MCF 10A (cell line): ENCODE data around the gene HS3ST1. TPM values are rescaled to one million over a fixed set of nuclear protein-coding genes. Genes with fewer than 3 reads are reported as not detected.

Source experiments
- BruUV-seq: library from RNA; stranded (reverse); fragments of 400-500 nt; replicated peaks from 2 replicates; lab custom pipeline; 2021; lab: Mats Ljungman, UMichigan
- CTCF ChIA-PET: fragments of 300-600 bp; sonication (Branson Sonifier 250); formaldehyde crosslinking; extraction: SDS; loops from one replicate; lab custom pipeline; 2021; ENCODE audit warnings: antibody characterized with exemption, inconsistent platforms; lab: Yijun Ruan, JAX
- POLR2A ChIA-PET: fragments of 300-600, 350-650 bp; sonication (Branson Sonifier 250); formaldehyde crosslinking; extraction: SDS; loops from one replicate; lab custom pipeline; 2020; ENCODE audit warnings: antibody characterized with exemption, inconsistent platforms; lab: Yijun Ruan, JAX
- DNase-seq: peaks from one replicate; pipeline ENCODE4 v3.0.0-alpha.2; 2018; ENCODE audit not compliant: unreplicated experiment
- H3K27ac Mint-ChIP-seq: one replicate; pipeline ENCODE4 v1.8.0; 2022; ENCODE audit warnings: mild to moderate bottlenecking, low read depth, mixed read lengths; ENCODE audit not compliant: unreplicated experiment
- H3K27me3 Mint-ChIP-seq: one replicate; pipeline ENCODE4 v1.8.0; 2022; ENCODE audit warnings: mixed read lengths; ENCODE audit not compliant: insufficient read depth, unreplicated experiment
- H3K36me3 Mint-ChIP-seq: one replicate; pipeline ENCODE4 v1.8.0; 2022; ENCODE audit warnings: mild to moderate bottlenecking, moderate library complexity, mixed read lengths; ENCODE audit not compliant: insufficient read depth, unreplicated experiment
- H3K4me1 Mint-ChIP-seq: one replicate; pipeline ENCODE4 v1.8.0; 2022; ENCODE audit warnings: mixed read lengths; ENCODE audit not compliant: insufficient read depth, unreplicated experiment
- H3K4me3 Mint-ChIP-seq: one replicate; pipeline ENCODE4 v1.8.0; 2022; ENCODE audit warnings: mild to moderate bottlenecking, moderate library complexity, mixed read lengths; ENCODE audit not compliant: unreplicated experiment
- H3K9me3 Mint-ChIP-seq: one replicate; pipeline ENCODE4 v1.8.0; 2022; ENCODE audit warnings: mixed read lengths; ENCODE audit not compliant: unreplicated experiment
- intact Hi-C: fragments of 100-400 bp; cut with micrococcal nuclease; formaldehyde crosslinking; loops from 2 replicates; pipeline ENCODE4 v1.14.1; 2022
- total RNA-seq: library from RNA; stranded (reverse); gene quantifications from 2 replicates; pipeline ENCODE4 v1.2.3, GENCODE V29; 2022
- TF ChIP-seq, protein P1 (sequence below): fragments of 200-600 bp; IDR thresholded peaks from one replicate; pipeline ENCODE4 v1.8.0; 2022; ENCODE audit warnings: antibody characterized with exemption, mild to moderate bottlenecking; ENCODE audit not compliant: unreplicated experiment

The HS3ST1 gene
- total RNA-seq, 1 experiment from 2014 or later = 0.21 TPM

DNA sequence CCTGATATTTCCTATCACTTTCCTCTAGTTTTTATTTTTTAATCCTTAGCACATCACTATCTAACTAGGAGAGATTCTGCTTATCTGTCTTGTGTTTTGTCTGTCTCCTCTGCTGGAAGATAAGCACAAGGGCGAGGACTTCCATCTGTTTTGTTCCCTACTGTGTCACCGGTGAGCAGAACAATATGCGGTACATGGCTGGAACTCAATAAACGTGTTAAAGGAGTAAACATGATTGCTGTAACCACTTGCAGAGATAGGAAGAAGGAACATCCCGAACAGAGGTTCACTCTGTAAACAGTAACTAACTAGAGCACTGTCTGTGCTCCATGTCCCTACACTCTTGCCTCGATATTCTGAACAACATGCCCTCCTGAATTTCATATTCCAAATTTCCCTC, 5.2 kb downstream of the HS3ST1 start:
- ChIA-PET POLR2A (interaction anchor here (0.6 to 1.1 kb wide), 2 partner anchors 29 to 38 kb away, joined by 3 read pairs; no protein-coding TSS in a partner anchor), CTCF (interaction anchor here (0.6 to 2.1 kb wide), 11 partner anchors 8 to 1216 kb away, joined by 3 to 11 read pairs (median 5); no protein-coding TSS in a partner anchor)
- Mint-ChIP-seq H3K36me3 (no peaks in the 10 kb centered on the region), H3K9me3 (no peaks in the 10 kb centered on the region), H3K27ac (no peak overlapping the region), H3K4me3 (no peak overlapping the region), H3K4me1 (peaks cover 6% of the 10 kb centered on the region), H3K27me3 (peaks cover 11% of the 10 kb centered on the region)
- TF ChIP-seq, protein P1, sequence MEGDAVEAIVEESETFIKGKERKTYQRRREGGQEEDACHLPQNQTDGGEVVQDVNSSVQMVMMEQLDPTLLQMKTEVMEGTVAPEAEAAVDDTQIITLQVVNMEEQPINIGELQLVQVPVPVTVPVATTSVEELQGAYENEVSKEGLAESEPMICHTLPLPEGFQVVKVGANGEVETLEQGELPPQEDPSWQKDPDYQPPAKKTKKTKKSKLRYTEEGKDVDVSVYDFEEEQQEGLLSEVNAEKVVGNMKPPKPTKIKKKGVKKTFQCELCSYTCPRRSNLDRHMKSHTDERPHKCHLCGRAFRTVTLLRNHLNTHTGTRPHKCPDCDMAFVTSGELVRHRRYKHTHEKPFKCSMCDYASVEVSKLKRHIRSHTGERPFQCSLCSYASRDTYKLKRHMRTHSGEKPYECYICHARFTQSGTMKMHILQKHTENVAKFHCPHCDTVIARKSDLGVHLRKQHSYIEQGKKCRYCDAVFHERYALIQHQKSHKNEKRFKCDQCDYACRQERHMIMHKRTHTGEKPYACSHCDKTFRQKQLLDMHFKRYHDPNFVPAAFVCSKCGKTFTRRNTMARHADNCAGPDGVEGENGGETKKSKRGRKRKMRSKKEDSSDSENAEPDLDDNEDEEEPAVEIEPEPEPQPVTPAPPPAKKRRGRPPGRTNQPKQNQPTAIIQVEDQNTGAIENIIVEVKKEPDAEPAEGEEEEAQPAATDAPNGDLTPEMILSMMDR = no peak
- no peak for DNase-seq
- BruUV-seq = no TSS peak
- intact Hi-C loops = loop anchor here (10.0 kb wide), 1 partner anchor 869 kb away; no protein-coding TSS in a partner anchor

DNA sequence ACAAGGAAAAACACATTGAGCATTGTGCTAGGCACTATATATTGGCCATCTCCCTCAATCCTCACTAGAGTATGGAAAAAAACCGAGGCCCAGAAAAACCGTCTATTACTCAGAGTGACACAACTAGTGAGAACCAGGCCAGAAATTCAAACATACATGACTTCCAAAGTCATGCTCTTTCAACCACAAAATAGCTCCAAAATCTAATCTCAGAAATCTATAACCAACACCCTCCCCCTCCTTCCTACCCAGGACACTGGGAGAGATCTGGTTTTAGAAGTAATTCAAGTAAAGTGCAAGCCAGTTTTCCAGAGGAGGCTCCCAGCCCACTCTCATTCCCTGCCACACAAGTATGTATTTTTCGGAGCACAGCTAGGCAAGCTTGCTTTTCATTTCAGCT, 7.6 kb downstream of the HS3ST1 start:
- CTCF ChIA-PET = interaction anchor here (0.6 to 0.8 kb wide), 2 partner anchors 839 to 840 kb away, joined by 3 read pairs; no protein-coding TSS in a partner anchor
- H3K36me3 Mint-ChIP-seq = no peaks in the 10 kb centered on the region
- no TSS peak for BruUV-seq
- no peak overlapping the region for H3K27ac Mint-ChIP-seq
- H3K27me3 Mint-ChIP-seq = no peaks in the 10 kb centered on the region
- POLR2A ChIA-PET = no interaction called here
- no peak for DNase-seq
- intact Hi-C loops = loop anchor here (10.0 kb wide), 1 partner anchor 866 kb away; no protein-coding TSS in a partner anchor
- no peaks in the 10 kb centered on the region for H3K4me1 Mint-ChIP-seq
- H3K4me3 Mint-ChIP-seq = no peak overlapping the region
- H3K9me3 Mint-ChIP-seq = no peaks in the 10 kb centered on the region
- TF ChIP-seq, protein P1 = no peak

DNA sequence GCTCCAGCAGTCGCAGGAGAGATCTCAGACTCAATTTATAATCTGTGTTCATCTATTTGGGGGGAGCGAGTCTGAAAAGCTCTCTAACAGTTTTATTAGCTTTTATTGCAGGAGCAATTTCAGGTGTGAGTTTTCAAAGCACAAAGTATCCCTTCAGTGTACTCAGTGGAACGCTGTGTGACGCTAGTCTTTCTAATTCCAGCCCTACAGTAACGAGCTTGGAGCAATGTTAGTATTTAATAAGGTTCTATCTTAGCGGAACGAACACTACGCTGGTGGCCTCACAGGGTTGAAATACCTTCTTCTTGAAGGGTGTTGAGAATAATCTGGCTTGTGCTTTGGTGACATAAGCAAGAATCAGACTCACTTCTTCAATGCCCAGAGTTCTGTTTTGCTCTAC, 8.4 kb downstream of the HS3ST1 start:
- CTCF ChIA-PET = interaction anchor here (0.7 to 1.2 kb wide), 3 partner anchors 461 to 839 kb away, joined by 3 to 4 read pairs (median 3); no protein-coding TSS in a partner anchor
- Mint-ChIP-seq H3K9me3 (no peaks in the 10 kb centered on the region), H3K4me1 (no peaks in the 10 kb centered on the region), H3K36me3 (no peaks in the 10 kb centered on the region), H3K27me3 (no peaks in the 10 kb centered on the region), H3K4me3 (no peak overlapping the region), H3K27ac (no peak overlapping the region)
- TF ChIP-seq, protein P1 = no peak
- BruUV-seq = no TSS peak
- intact Hi-C loops = loop anchor here (10.0 kb wide), 1 partner anchor 866 kb away; no protein-coding TSS in a partner anchor
- POLR2A ChIA-PET = no interaction called here
- DNase-seq = no peak

DNA sequence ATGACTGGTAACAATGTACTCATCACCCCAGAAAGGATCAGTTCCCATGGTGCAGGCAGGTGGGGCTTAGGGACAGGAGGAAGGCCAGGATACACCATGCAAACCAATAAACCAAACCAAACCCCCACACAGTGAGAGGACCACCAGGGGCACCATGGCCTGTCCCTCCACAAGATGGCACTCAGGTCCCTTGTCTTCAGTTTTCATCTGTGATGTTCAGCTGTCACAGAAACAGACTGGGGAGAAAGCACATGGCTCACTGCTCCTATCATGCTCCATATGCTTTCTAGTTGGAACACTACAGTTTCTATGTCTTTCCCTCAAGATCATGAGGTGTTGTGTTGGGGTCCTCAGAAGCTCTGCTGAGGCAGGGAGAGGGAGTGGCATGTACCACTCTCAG, 10.1 kb downstream of the HS3ST1 start:
- Mint-ChIP-seq H3K36me3 (no peaks in the 10 kb centered on the region), H3K27ac (no peak overlapping the region), H3K27me3 (no peaks in the 10 kb centered on the region), H3K9me3 (no peaks in the 10 kb centered on the region), H3K4me3 (no peak overlapping the region), H3K4me1 (no peaks in the 10 kb centered on the region)
- ChIA-PET POLR2A (no interaction called here), CTCF (interaction anchor here (0.7 kb wide), 1 partner anchor 136 kb away, joined by 3 read pairs; no protein-coding TSS in a partner anchor)
- intact Hi-C loops = no loop called here
- TF ChIP-seq, protein P1 = no peak
- BruUV-seq = no TSS peak
- DNase-seq = no peak
